MM.1S (cell line): Measurements from ENCODE around the gene TMEM163.

Experiments used
- CTCF ChIP-seq: fragments of 300-600 bp; sonication (generic); IDR thresholded peaks from 2 replicates; pipeline ENCODE4 v1.5.1; 2016; ENCODE audit warnings: antibody characterized with exemption, low read length, mixed read lengths
- EZH2 ChIP-seq: fragments of 300-600 bp; sonication (generic); optimal IDR thresholded peaks from 2 replicates; pipeline ENCODE3; 2017; ENCODE audit warnings: low read depth, mild to moderate bottlenecking, antibody characterized with exemption, low read length, mixed read lengths

GRCh38 chr2:134591526-134591925 is 127.3 kb downstream of the TMEM163 start:
- TF ChIP-seq CTCF (no peak), EZH2 (no peak)
